ENCODE results near the gene PDE4D.

PDE4D gene

DNA sequence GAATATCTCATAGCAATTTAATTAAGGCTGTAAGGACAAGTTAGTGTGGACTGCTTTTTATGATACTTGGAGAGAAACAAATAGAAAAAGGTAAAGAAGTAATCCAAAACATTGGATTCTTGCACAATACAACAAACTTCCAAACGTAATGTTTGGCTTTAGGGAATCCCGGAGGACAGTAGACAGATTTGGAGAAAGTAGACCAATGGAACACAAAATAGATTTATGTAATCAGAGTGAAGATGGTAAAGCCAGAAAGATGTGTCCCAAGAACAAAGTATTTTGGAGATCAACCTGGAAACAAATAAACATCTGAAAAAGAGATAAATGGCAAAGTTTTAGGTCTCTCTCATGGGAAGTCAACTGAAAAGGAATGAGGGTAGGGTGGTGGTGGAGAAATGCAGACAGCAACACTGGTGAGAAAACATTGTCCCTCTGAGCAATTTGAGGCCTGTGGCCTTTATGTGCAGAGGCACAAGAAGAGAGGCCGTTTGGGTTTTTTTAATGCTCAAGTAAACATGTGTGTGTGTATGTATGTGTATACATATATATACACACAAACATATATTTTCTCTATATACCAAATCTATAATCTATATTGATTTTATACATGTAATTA is 620.6 kb downstream of the PDE4D start:
- POLR2A ChIA-PET = no interaction called here
- CTCF ChIA-PET = no interaction called here
- TF ChIP-seq ELF4 (IDR thresholded peaks at IDR 0.05) (no peak), BHLHE40 (IDR thresholded peaks at IDR 0.05; ENCODE audit: borderline replicate concordance) (no peak)
- no peak for DNase-seq (ENCODE audit: extremely low spot score)

DNA sequence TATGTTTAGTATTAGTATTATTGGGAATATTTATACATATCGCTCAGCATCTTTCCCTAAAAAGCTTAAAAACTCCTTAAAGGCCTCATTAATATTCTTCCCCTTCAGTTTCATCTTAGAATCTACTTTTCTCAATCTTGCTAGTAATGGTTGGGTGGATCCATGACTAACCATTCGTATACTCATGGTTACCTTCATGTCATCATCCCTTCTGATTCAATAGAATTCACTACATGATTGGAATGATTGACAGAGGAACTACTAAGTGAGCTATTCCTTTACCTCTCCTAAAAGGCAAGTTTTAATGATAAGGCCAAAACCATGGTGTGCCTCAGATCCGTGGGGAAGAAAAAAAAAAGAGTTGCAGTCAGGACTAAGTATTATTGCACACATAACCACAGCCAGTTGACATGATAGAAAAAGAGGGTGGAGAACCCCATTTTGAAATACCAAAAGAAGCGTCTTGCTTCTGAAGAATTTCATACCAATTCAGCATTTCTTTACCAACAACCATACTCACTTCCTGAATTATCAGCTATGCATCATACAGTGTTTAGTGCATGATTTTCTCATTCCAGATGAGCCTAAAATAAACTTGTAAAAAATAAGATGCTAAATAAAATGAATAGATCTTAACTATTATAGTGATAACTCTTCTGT is 624.6 kb downstream of the PDE4D start:
- TF ChIP-seq, protein P1, sequence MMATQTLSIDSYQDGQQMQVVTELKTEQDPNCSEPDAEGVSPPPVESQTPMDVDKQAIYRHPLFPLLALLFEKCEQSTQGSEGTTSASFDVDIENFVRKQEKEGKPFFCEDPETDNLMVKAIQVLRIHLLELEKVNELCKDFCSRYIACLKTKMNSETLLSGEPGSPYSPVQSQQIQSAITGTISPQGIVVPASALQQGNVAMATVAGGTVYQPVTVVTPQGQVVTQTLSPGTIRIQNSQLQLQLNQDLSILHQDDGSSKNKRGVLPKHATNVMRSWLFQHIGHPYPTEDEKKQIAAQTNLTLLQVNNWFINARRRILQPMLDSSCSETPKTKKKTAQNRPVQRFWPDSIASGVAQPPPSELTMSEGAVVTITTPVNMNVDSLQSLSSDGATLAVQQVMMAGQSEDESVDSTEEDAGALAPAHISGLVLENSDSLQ (IDR thresholded peaks at IDR 0.05) = 0 out of 2 replicates have a peak, but pooled peaks have one; percentile 23
- TF ChIP-seq SUZ12 (IDR thresholded peaks at IDR 0.05) (no peak), ARNT (IDR thresholded peaks at IDR 0.05) (no peak)
- POLR2A ChIA-PET = no interaction called here
- no peak for DNase-seq (ENCODE audit: extremely low spot score)
- CTCF ChIA-PET = no interaction called here

DNA sequence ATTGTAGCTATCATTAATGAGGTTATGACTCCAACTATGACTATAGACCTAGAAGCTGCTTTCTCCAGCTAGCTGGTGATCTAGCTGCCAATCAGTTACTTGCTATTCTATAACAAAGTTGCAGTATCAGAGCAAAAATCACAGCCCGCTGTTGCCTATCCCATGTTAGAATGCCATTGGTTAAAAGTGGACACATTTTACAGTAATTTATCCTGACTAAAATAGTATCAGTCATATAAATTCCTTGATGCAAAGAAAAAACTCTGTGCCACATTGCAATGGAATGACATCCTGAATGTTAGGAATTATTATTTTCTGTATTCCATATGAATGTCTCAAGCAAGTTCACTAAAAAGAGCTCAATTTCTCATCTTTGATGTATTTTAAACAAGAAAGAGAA is 626.5 kb downstream of the PDE4D start:
- ChIA-PET POLR2A (no interaction called here), CTCF (interaction anchor here (0.6 kb wide), 1 partner anchor 9 kb away, joined by 3 read pairs; no protein-coding TSS in a partner anchor)
- DNase-seq (ENCODE audit: extremely low spot score) = no peak
- no peak for TF ChIP-seq FOXM1 (IDR thresholded peaks at IDR 0.05; ENCODE audit: borderline replicate concordance)

DNA sequence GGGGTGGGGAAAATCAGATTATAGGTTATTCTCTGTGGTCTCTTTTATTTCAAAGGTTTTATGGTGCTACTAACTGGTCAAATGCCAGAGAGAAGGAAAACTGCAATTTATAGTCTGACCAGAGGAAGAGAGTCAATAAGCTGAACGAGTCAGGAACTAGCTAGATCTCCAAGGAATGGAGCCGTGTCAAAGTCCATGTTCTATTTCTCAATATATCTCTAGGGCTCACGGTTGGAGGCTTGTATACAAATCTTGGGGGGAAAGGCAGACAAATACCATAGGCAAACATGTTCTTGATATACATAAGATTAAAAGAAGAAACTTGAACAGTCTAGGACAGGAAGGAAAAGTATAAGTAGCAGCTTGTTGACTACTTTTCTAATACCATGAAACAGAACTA is 627.1 kb downstream of the PDE4D start:
- CTCF ChIA-PET = interaction anchor here (0.6 kb wide), 1 partner anchor 117 kb away, joined by 3 read pairs; no protein-coding TSS in a partner anchor
- TF ChIP-seq FOXA1 (IDR thresholded peaks at IDR 0.05) (no peak), FOXK2 (IDR thresholded peaks at IDR 0.05) (no peak), TARDBP (IDR thresholded peaks at IDR 0.05) (no peak), L3MBTL2 (conservative IDR thresholded peaks at IDR 0.05) (no peak), FOXM1 (IDR thresholded peaks at IDR 0.05; ENCODE audit: borderline replicate concordance) (no peak), ZNF384 (IDR thresholded peaks at IDR 0.05) (no peak), HDGF (IDR thresholded peaks at IDR 0.05; ENCODE audit: borderline replicate concordance) (no peak), CTBP1 (IDR thresholded peaks at IDR 0.05; ENCODE audit: borderline replicate concordance) (no peak), ARNT (IDR thresholded peaks at IDR 0.05) (no peak), SUZ12 (IDR thresholded peaks at IDR 0.05) (no peak), BHLHE40 (IDR thresholded peaks at IDR 0.05; ENCODE audit: borderline replicate concordance) (no peak), ELF4 (IDR thresholded peaks at IDR 0.05) (no peak), NFRKB (IDR thresholded peaks at IDR 0.05) (no peak), LEF1 (IDR thresholded peaks at IDR 0.05; ENCODE audit: borderline replicate concordance) (no peak), SP1 (IDR thresholded peaks at IDR 0.05) (no peak)
- TF ChIP-seq, protein P1 (IDR thresholded peaks at IDR 0.05) = no peak
- POLR2A ChIA-PET = no interaction called here
- no peak for DNase-seq (ENCODE audit: extremely low spot score)

DNA sequence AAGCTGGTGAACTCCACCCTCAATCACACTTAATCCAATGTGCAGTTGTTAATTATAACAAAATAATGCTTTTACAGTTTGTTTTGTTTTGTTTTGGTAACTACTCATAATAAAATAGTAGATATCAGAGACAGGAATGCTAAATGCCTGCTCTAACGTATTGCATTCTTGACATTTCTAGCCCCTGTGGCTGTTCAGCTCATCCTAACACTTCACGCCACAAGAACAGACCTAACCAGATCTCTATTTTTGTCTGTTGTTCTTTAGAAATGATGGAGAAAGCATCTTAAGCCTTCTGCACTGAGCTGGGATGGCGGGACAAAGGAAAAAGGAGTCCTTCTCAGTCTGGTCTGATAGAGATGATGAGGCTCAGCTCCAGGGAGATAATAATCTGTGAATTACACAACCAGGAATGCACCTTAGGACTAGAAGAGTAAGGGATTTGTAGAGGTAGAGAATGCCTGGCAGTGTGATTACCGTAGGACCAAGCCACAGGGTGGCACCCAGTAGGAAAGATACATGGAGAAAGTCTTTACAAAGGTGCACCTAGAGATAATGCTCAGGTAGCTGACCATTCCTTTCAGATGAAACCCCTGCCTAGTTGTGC is 628.8 kb downstream of the PDE4D start:
- CTCF ChIA-PET = interaction anchor here (0.6 to 1.6 kb wide), 3 partner anchors 16 to 71 kb away, joined by 4 to 6 read pairs (median 6); no protein-coding TSS in a partner anchor
- POLR2A ChIA-PET = no interaction called here
- TF ChIP-seq FOXK2 (IDR thresholded peaks at IDR 0.05) (no peak), LEF1 (IDR thresholded peaks at IDR 0.05; ENCODE audit: borderline replicate concordance) (no peak), SP1 (IDR thresholded peaks at IDR 0.05) (no peak), TARDBP (IDR thresholded peaks at IDR 0.05) (no peak), FOXA1 (IDR thresholded peaks at IDR 0.05) (no peak), FOXM1 (IDR thresholded peaks at IDR 0.05; ENCODE audit: borderline replicate concordance) (no peak), NFRKB (IDR thresholded peaks at IDR 0.05) (no peak), SUZ12 (IDR thresholded peaks at IDR 0.05) (no peak), L3MBTL2 (conservative IDR thresholded peaks at IDR 0.05) (no peak)
- TF ChIP-seq, protein P1 (IDR thresholded peaks at IDR 0.05) = no peak
- DNase-seq (ENCODE audit: extremely low spot score) = no peak

DNA sequence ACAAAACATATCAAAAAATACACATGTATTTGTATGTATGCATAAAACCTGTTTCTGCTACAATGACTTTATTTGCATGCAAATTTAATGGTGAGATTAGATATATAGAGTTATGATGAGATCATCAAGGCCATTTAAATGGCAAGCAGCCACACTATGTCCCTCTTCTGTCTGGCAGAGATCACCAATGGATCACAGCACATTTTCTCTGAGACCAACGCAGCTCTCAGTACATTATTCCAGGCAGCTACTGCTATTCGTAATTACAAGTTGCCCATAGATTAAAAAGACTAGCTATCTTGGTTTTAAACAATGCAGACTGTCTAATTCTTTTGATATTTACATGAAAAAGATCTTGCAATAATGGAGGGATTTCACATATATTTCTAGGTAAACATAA is 629.5 kb downstream of the PDE4D start:
- CTCF ChIA-PET = interaction anchor here (1.6 kb wide), 1 partner anchor 16 kb away, joined by 4 read pairs; no protein-coding TSS in a partner anchor
- POLR2A ChIA-PET = no interaction called here
- DNase-seq (ENCODE audit: extremely low spot score) = no peak
- no peak for TF ChIP-seq LEF1 (IDR thresholded peaks at IDR 0.05; ENCODE audit: borderline replicate concordance)

DNA sequence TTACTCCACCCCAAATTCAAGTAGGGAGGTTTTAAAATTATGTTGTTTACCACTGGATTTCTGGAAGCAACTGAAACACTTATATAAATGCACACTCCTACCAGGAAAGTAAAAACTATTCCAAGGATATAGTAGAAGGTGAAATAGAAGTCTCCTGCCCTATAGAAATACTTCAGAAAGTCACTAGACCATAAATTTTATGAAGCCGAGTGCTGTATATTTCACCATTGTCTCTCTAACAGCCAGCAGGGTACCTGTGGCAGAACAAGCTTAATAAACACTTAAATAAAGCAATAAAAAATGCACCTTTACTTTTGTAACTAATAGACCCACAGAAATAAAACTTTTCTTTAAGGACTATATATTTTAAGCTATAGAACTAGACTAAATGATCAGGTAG is 631.6 kb downstream of the PDE4D start:
- ChIA-PET CTCF (no interaction called here), POLR2A (no interaction called here)
- no peak for TF ChIP-seq CTBP1 (IDR thresholded peaks at IDR 0.05; ENCODE audit: borderline replicate concordance)
- TF ChIP-seq FOXA1 (IDR thresholded peaks at IDR 0.05) = no peak
- no peak for TF ChIP-seq LEF1 (IDR thresholded peaks at IDR 0.05; ENCODE audit: borderline replicate concordance)
- TF ChIP-seq FOXK2 (IDR thresholded peaks at IDR 0.05) = no peak
- no peak for TF ChIP-seq FOXM1 (IDR thresholded peaks at IDR 0.05; ENCODE audit: borderline replicate concordance)
- TF ChIP-seq HDGF (IDR thresholded peaks at IDR 0.05; ENCODE audit: borderline replicate concordance) = no peak
- no peak for TF ChIP-seq BHLHE40 (IDR thresholded peaks at IDR 0.05; ENCODE audit: borderline replicate concordance)
- no peak for TF ChIP-seq TARDBP (IDR thresholded peaks at IDR 0.05)
- TF ChIP-seq, protein P1 (IDR thresholded peaks at IDR 0.05) = no peak
- TF ChIP-seq L3MBTL2 (conservative IDR thresholded peaks at IDR 0.05) = no peak
- no peak for TF ChIP-seq ARNT (IDR thresholded peaks at IDR 0.05)
- DNase-seq (ENCODE audit: extremely low spot score) = no peak

Measured in HEK293T (cell line).